HL-60 (cell line): ENCODE measurements around the gene INTS1.
A peak's percentile ranks its signal among the peaks of the same experiment; 100 is the strongest.

Experiments used
- DNase-seq, 2 experiments: peaks; one replicate each; pipeline ENCODE4 v3.0.0-alpha.2; 2010 to 2020; ENCODE audit warnings: low read depth in 1 of 2, low spot score in 1 of 2
- H3K27ac ChIP-seq: fragments of 250-450 bp; sonication (Bioruptor Pico); replicated peaks from 2 replicates; pipeline ENCODE4 v1.5.1; 2020; ENCODE audit warnings: mild to moderate bottlenecking, moderate library complexity
- H3K27me3 ChIP-seq: fragments of 250-450 bp; sonication (Bioruptor Pico); 2 replicates; pipeline ENCODE4 v1.5.1; 2021; ENCODE audit warnings: mild to moderate bottlenecking, moderate library complexity; ENCODE audit not compliant: insufficient read depth, poor library complexity, severe bottlenecking
- H3K4me3 ChIP-seq: replicated peaks from 2 replicates; pipeline ENCODE4 v1.5.1; 2011; ENCODE audit warnings: mild to moderate bottlenecking, control low read depth, low read length; ENCODE audit not compliant: insufficient read depth
- CTCF ChIP-seq: IDR thresholded peaks from one replicate; pipeline ENCODE4 v1.5.1; 2011; ENCODE audit warnings: low read length, control low read depth, inconsistent platforms; ENCODE audit not compliant: insufficient read depth
- GABPA ChIP-seq: IDR thresholded peaks from 2 replicates; pipeline ENCODE4 v1.6.1; 2012; ENCODE audit warnings: low read depth
- POLR2AphosphoS5 ChIP-seq: IDR thresholded peaks from 2 replicates; pipeline ENCODE4 v1.6.1; 2012; ENCODE audit warnings: low read depth
- REST ChIP-seq: IDR thresholded peaks from 2 replicates; pipeline ENCODE4 v1.6.1; 2012; ENCODE audit warnings: low read depth; ENCODE audit not compliant: insufficient replicate concordance
- SPI1 ChIP-seq: IDR thresholded peaks from 2 replicates; pipeline ENCODE4 v1.6.1; 2012; ENCODE audit warnings: low read depth, mild to moderate bottlenecking, borderline replicate concordance

INTS1 gene

GRCh38 chr7:1463676-1464223 lies 40.4 kb downstream of the INTS1 start:
- H3K27ac ChIP-seq, result no peak overlapping the region
- no peak for DNase-seq
- no peak for TF ChIP-seq SPI1
- TF ChIP-seq CTCF, result no peak
- no peak for TF ChIP-seq GABPA
- TF ChIP-seq POLR2AphosphoS5, result no peak
- TF ChIP-seq REST, result no peak
- no peaks in the 10 kb centered on the region for H3K27me3 ChIP-seq
- H3K4me3 ChIP-seq, result no peak overlapping the region

- no peak for TF ChIP-seq CTCF
- TF ChIP-seq POLR2AphosphoS5, result no peak
- TF ChIP-seq SPI1, result no peak
- TF ChIP-seq REST, result no peak
- no peak for TF ChIP-seq GABPA
- H3K27ac ChIP-seq, result peak overlapping the region; percentile 90
- DNase-seq, result peak in 1 of 2 experiments; percentile 46
- H3K4me3 ChIP-seq, result 0 out of 2 replicates have a peak overlapping the region, but pooled peaks have one; percentile 52
- no peaks in the 10 kb centered on the region for H3K27me3 ChIP-seq
Measured at GRCh38 chr7:1461646-1462375, 42.4 kb downstream of the INTS1 start.

GRCh38 chr7:1460821-1461645 lies 43.2 kb downstream of the INTS1 start:
- no peak for TF ChIP-seq CTCF
- peak; percentile 54; the same call in 1 of the 2 replicates for TF ChIP-seq SPI1
- TF ChIP-seq REST, result no peak
- peak; percentile 98 for TF ChIP-seq POLR2AphosphoS5
- TF ChIP-seq GABPA, result peak; percentile 50; the same call in 1 of the 2 replicates
- H3K27ac ChIP-seq, result peak overlapping the region; percentile 90
- peak overlapping the region; percentile 52 for H3K4me3 ChIP-seq
- H3K27me3 ChIP-seq, result no peaks in the 10 kb centered on the region
- DNase-seq, result peak; percentile 94 to 97
